Measurements from ENCODE around the gene CAMSAP2. TPM values are rescaled to one million over a fixed set of nuclear protein-coding genes. Genes with fewer than 3 reads are reported as not detected.
A peak's percentile ranks its signal among the peaks of the same experiment; 100 is the strongest.

Gene CAMSAP2
- total and polyA plus RNA-seq, 10 of the 15 experiments (the other 5 are each of a cell fraction or from before 2014, with no cell fraction given) = 3.9 to 19.8 (median 8.0) TPM

GRCh38 chr1:200861937-200862647 is 123.4 kb downstream of the CAMSAP2 start (continued):
- TF ChIP-seq ZNF687 (IDR thresholded peaks at IDR 0.05) = peak; percentile 96
- TF ChIP-seq JUND (IDR thresholded peaks at IDR 0.05; ENCODE audit: low read depth, low read length) = peak; percentile 70; the same call in 1 of the 2 replicates
- TF ChIP-seq, protein P1, sequence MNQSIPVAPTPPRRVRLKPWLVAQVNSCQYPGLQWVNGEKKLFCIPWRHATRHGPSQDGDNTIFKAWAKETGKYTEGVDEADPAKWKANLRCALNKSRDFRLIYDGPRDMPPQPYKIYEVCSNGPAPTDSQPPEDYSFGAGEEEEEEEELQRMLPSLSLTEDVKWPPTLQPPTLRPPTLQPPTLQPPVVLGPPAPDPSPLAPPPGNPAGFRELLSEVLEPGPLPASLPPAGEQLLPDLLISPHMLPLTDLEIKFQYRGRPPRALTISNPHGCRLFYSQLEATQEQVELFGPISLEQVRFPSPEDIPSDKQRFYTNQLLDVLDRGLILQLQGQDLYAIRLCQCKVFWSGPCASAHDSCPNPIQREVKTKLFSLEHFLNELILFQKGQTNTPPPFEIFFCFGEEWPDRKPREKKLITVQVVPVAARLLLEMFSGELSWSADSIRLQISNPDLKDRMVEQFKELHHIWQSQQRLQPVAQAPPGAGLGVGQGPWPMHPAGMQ (IDR thresholded peaks at IDR 0.05; ENCODE audit: borderline replicate concordance) = no peak
- peak; percentile 64 for TF ChIP-seq ATF7 (IDR thresholded peaks at IDR 0.05; ENCODE audit: low read depth)
- 0 out of 2 replicates have a peak, but pooled peaks have one; percentile 37 for TF ChIP-seq RBBP5 (conservative IDR thresholded peaks at IDR 0.05)
- TF ChIP-seq HDAC6 (IDR thresholded peaks at IDR 0.05; ENCODE audit: unreplicated experiment) = no peak
- 0 out of 2 replicates have a peak, but pooled peaks have one; percentile 10 for TF ChIP-seq ESRRA (IDR thresholded peaks at IDR 0.05; ENCODE audit: low read length)
- TF ChIP-seq, protein P2, sequence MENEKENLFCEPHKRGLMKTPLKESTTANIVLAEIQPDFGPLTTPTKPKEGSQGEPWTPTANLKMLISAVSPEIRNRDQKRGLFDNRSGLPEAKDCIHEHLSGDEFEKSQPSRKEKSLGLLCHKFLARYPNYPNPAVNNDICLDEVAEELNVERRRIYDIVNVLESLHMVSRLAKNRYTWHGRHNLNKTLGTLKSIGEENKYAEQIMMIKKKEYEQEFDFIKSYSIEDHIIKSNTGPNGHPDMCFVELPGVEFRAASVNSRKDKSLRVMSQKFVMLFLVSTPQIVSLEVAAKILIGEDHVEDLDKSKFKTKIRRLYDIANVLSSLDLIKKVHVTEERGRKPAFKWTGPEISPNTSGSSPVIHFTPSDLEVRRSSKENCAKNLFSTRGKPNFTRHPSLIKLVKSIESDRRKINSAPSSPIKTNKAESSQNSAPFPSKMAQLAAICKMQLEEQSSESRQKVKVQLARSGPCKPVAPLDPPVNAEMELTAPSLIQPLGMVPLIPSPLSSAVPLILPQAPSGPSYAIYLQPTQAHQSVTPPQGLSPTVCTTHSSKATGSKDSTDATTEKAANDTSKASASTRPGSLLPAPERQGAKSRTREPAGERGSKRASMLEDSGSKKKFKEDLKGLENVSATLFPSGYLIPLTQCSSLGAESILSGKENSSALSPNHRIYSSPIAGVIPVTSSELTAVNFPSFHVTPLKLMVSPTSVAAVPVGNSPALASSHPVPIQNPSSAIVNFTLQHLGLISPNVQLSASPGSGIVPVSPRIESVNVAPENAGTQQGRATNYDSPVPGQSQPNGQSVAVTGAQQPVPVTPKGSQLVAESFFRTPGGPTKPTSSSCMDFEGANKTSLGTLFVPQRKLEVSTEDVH (IDR thresholded peaks at IDR 0.05; ENCODE audit: low read depth, partially characterized antibody) = no peak
- peak; percentile 74 for TF ChIP-seq SKIL (IDR thresholded peaks at IDR 0.05; ENCODE audit: low read depth, poor library complexity, severe bottlenecking)
- peak; percentile 64 for TF ChIP-seq JUNB (IDR thresholded peaks at IDR 0.05)
- TF ChIP-seq PKNOX1 (IDR thresholded peaks at IDR 0.05) = peak; percentile 82
- peak; percentile 48; the same call in 1 of the 2 replicates for TF ChIP-seq ZNF592 (IDR thresholded peaks at IDR 0.05)

Measured in GM12878 (cell line).